ENCODE results near the gene CTNNA1. TPM values are rescaled to one million over a fixed set of nuclear protein-coding genes. Genes with fewer than 3 reads are reported as not detected.

CTNNA1 gene
- total RNA-seq, 4 donors from 2014 or later: 92.6 to 164 (median 114) TPM

GRCh38 chr5:138949223-138949574, 196.0 kb downstream of the CTNNA1 start:
- no peak for DNase-seq
- H3K27ac ChIP-seq: no peak overlapping the region
- no peak for ATAC-seq

GRCh38 chr5:138949988-138950387, 196.8 kb downstream of the CTNNA1 start:
- in situ Hi-C loops (cut with MboI; ENCODE audit: low sequenced_read_pairs in 4 of 4): no loop called here
- no peak for TF ChIP-seq POLR2A (IDR thresholded peaks at IDR 0.05)
- TF ChIP-seq, protein P1, sequence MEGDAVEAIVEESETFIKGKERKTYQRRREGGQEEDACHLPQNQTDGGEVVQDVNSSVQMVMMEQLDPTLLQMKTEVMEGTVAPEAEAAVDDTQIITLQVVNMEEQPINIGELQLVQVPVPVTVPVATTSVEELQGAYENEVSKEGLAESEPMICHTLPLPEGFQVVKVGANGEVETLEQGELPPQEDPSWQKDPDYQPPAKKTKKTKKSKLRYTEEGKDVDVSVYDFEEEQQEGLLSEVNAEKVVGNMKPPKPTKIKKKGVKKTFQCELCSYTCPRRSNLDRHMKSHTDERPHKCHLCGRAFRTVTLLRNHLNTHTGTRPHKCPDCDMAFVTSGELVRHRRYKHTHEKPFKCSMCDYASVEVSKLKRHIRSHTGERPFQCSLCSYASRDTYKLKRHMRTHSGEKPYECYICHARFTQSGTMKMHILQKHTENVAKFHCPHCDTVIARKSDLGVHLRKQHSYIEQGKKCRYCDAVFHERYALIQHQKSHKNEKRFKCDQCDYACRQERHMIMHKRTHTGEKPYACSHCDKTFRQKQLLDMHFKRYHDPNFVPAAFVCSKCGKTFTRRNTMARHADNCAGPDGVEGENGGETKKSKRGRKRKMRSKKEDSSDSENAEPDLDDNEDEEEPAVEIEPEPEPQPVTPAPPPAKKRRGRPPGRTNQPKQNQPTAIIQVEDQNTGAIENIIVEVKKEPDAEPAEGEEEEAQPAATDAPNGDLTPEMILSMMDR (IDR thresholded peaks at IDR 0.05 in 4 of 5, conservative IDR thresholded peaks at IDR 0.05 in 1 of 5): no peak
- H3K27ac ChIP-seq: no peak overlapping the region
- intact Hi-C loops (cut with DNase I; ENCODE audit: low total_unique reads): no loop called here
- peaks cover 36 to 50% of the 10 kb centered on the region in 2 donors for H3K4me1 ChIP-seq
- peaks cover 0 to 11% of the 10 kb centered on the region in 2 donors for H3K36me3 ChIP-seq
- H3K4me3 ChIP-seq: no peak overlapping the region
- H3K9me3 ChIP-seq: no peaks in the 10 kb centered on the region
- DNase-seq (no peak), ATAC-seq (no peak)
- H3K27me3 ChIP-seq: no peaks in the 10 kb centered on the region

More at GRCh38 chr5:138949223-138949574, 196.0 kb downstream of the CTNNA1 start:
- H3K4me3 ChIP-seq: no peak overlapping the region
- intact Hi-C loops (cut with DNase I; ENCODE audit: low total_unique reads): no loop called here
- H3K27me3 ChIP-seq: no peaks in the 10 kb centered on the region
- peaks cover 0 to 11% of the 10 kb centered on the region in 2 donors for H3K36me3 ChIP-seq
- H3K4me1 ChIP-seq: peaks cover 29 to 43% of the 10 kb centered on the region in 2 donors
- TF ChIP-seq POLR2A (IDR thresholded peaks at IDR 0.05): no peak
- TF ChIP-seq, protein P1 (IDR thresholded peaks at IDR 0.05 in 4 of 5, conservative IDR thresholded peaks at IDR 0.05 in 1 of 5): no peak
- in situ Hi-C loops (cut with MboI; ENCODE audit: low sequenced_read_pairs in 4 of 4): no loop called here
- no peaks in the 10 kb centered on the region for H3K9me3 ChIP-seq

- no peak for TF ChIP-seq POLR2A (IDR thresholded peaks at IDR 0.05)
- TF ChIP-seq, protein P1 (IDR thresholded peaks at IDR 0.05 in 4 of 5, conservative IDR thresholded peaks at IDR 0.05 in 1 of 5): no peak
- Histone ChIP-seq H3K36me3 (peaks cover 0 to 11% of the 10 kb centered on the region in 2 donors), H3K4me3 (no peak overlapping the region), H3K9me3 (no peaks in the 10 kb centered on the region), H3K27me3 (no peaks in the 10 kb centered on the region), H3K27ac (no peak overlapping the region), H3K4me1 (peaks cover 41 to 56% of the 10 kb centered on the region in 2 donors)
- no peak for DNase-seq
- no peak for ATAC-seq
- in situ Hi-C loops (cut with MboI; ENCODE audit: low sequenced_read_pairs in 4 of 4) (no loop called here), intact Hi-C loops (cut with DNase I; ENCODE audit: low total_unique reads) (no loop called here)
Measured at GRCh38 chr5:138950421-138951031, 197.3 kb downstream of the CTNNA1 start.

DNA sequence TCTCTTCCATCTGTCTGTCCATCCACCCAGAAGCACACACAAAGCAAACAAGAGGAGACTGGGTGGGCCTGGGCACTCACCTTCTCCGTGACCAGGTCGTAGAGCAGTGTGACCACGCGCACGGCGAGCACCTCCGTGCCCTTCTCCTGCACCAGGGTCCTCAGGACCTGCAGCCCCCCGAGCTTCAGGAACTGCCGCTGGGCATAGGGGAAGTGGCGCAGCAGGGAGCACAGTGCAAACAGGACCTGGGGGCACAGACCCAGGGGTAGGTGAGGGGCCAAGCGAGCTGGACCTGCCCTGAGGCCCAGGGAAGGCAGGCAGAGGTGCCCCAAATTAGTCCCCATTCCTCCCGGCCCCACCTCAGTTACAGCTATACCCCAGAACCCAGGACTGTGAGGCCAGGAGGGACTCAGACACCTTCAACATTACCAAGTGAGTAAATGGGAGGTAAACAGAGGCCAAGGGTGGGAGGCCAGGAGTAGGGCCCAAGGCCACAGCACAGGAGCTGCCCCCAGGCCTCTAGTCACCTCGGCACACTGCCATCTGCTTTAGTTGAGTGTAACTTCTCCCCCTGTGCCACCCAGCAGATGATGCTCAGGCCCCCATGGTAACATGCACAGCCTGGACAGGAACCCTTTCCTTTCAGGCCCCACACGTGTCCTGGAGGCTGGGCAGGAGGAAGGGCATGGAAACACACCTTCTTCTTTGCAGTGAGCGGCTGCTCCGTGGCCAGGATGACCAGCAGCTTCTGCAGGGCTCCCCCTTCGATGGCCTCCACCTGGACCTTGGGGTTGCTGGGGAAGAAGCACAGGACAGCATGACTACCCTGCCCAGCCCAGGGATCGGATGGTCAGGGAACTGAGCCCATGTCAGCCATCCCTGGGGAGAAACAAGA, 198.1 kb downstream of the CTNNA1 start:
- no peak for TF ChIP-seq POLR2A (IDR thresholded peaks at IDR 0.05)
- TF ChIP-seq, protein P1 (IDR thresholded peaks at IDR 0.05 in 4 of 5, conservative IDR thresholded peaks at IDR 0.05 in 1 of 5): no peak
- Histone ChIP-seq H3K9me3 (no peaks in the 10 kb centered on the region), H3K27ac (peak overlapping the region in 2 of 4 donors; percentile 75 to 82), H3K27me3 (no peaks in the 10 kb centered on the region), H3K4me1 (peaks cover 42 to 58% of the 10 kb centered on the region in 2 donors), H3K36me3 (peaks cover 0 to 11% of the 10 kb centered on the region in 2 donors), H3K4me3 (no peak overlapping the region)
- no peak for DNase-seq
- ATAC-seq: no peak
- in situ Hi-C loops (cut with MboI; ENCODE audit: low sequenced_read_pairs in 4 of 4) (no loop called here), intact Hi-C loops (cut with DNase I; ENCODE audit: low total_unique reads) (no loop called here)
